GM21515 (cell line): Measurements from ENCODE around the gene C3orf20.

Source experiments
- ATAC-seq: cut with Tn5 transposase; IDR thresholded peaks from one replicate; pipeline ENCODE4 v1.9.1; 2021; ENCODE audit not compliant: unreplicated experiment

The C3orf20 gene

DNA sequence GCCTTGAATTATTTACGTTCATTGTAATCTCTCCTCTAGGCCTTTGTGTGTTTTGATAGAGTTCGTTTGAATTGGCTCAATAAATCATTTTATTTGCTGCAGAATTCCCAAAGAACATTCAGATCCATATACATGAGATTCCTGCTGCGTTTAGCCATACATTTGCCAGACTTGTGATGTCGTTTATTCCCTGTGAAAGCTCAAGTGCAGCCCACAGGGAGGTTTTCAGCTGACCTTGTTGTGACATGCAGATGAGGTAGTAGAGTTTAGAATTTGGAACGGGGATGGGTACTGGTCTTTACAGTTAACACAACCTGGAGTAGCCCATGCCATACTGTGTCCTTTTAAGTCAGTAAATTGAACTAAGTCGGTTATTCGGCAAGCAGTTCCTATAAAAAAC lies at the start of gene C3orf20:
C3orf20 (plus strand) TSS at position 301 of the 400 bp plus-strand sequence. CDS start 7,573 bp downstream, outside the sequence.
- no peak for ATAC-seq

DNA sequence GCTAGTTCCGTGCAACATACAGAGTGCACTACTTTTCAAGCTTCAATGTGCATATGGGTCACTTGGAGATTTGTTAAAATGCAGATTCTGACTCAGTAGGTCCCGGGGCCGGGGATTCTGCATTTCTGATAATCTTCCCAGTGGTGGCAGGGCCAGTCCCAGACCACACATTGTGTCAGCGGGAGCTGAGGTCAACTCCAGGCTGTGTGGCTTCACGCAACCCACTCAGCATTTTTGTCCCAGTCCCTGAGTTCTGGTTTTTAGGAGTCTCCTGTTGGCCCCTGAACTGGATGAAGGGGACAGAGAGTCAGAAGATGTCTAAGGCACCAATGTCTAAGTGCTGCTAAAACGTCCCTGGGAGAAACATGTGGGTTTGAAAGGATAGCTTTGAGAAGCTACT lies 49.5 kb upstream of the C3orf20 start:
- no peak for ATAC-seq

DNA sequence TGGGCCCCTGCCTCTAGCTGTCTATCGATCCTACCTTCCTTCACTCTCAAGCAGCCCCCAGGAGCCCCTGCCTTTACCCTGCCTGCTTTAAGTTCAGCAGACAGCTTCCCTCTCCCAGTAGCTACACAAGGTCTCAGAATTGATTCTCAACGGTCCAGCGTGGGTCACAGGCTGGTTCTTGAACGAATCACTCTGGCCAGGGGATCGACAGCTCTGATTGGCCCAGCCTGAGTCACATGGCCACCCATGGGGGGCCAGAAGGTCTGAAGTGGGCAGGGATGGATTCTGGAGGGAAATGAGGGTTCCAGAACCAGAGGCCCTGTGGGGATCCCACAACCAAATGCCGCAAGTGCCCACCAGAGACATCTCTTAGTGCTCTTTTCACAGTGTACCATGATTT lies 47.1 kb upstream of the C3orf20 start:
- no peak for ATAC-seq

GRCh38 chr3:14628406-14628805 lies 46.5 kb upstream of the C3orf20 start:
- ATAC-seq: no peak

- no peak for ATAC-seq
These were observed 44.4 kb upstream of the C3orf20 start for GRCh38 chr3:14630404-14631100.

DNA sequence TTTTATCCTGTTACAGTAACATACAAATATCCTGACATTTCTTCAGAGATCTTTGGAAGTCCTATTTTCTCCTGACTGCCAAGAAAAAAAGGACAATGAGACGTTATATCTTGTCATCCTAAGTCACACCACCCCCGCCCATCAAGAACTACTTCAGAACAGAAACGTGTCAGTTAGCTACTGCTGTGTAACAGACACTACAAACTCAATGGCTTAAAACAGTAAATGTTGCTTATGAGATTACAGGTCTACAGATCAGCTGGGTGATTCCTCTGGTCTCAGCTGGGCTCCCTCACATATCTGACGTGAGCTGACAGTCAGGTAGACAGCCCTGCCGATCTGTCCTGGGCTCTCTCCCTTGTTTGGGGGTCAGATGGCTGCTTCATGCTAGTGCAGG lies 43.8 kb upstream of the C3orf20 start:
- no peak for ATAC-seq

GRCh38 chr3:14631687-14632441 lies 43.1 kb upstream of the C3orf20 start:
- ATAC-seq: no peak

DNA sequence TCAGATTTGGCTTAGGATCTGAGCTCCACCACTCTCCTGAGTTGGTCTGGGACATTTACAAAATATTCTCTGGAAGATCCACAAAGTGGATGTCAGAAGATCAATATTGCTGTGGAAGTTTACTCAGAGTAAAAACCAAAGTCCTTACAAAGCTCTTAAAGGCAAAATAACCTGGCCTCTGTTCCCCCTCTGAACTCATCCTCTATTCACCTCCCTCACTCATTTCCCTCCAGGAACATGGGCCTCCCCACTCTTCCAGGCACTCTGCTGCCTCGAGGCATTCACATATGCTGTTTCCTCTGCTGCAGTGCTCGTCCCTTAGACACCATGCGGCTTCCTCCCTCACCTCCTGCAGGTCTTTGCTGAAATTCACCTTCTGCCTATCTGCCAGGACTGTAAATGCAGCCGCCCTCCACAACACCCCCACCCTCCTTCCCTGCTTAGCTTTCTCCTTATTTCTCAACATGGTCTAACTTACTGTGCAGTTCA lies 42.5 kb upstream of the C3orf20 start:
- no peak for ATAC-seq

GRCh38 chr3:14633417-14633816 lies 41.5 kb upstream of the C3orf20 start:
- ATAC-seq: no peak

- ATAC-seq: peak; percentile 64
These were observed 41.0 kb upstream of the C3orf20 start for GRCh38 chr3:14633819-14634424.

DNA sequence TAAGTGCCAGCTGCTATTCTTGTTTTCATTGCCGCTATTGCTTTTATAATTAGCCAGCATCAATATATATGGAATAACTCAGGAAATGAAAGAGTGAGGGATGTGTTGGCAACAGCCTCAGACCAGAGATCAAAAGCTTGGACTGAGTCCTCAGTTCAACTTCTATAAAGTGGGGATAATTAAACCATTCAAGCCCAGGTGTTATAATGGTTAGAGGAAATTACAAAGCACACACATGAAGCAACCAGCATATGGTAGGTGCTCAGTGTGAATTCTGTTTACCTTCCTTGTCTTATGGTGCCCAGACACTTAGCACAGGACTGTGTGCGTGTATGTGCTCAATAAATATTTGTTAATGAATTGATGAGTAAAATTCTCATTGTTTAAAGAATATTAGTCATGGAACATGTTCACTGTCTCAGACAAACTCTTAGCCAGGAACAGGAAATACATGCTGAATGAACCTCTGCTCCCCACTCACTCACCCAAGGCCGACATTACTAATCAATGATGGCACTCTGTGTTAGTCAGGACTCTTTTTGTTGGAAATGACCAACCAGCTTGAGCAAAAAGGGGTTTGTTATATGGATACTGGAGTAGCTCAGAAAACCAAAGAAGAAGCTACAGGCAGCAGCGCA lies 40.1 kb upstream of the C3orf20 start:
- no peak for ATAC-seq

- ATAC-seq: no peak
These were observed 38.3 kb upstream of the C3orf20 start for GRCh38 chr3:14636496-14637087.

DNA sequence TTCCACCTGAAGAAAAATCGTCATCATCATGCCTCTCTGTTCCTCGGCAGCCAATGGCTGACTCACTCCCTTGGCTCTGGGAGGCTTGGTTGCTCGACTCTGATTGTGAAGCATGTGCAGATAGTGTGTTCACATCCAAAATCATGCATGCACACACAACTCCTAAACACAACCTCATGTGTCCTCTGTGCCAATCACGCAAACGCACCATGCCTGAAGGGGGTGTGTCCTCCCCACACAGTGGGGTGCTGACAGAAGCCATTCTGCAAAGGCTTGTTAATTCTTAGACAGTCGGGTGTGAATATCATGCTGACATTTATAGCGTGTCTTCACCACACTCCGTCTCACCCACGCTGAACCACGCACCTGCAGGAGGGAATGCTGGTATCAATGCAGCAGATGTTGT lies 34.8 kb upstream of the C3orf20 start:
- no peak for ATAC-seq

DNA sequence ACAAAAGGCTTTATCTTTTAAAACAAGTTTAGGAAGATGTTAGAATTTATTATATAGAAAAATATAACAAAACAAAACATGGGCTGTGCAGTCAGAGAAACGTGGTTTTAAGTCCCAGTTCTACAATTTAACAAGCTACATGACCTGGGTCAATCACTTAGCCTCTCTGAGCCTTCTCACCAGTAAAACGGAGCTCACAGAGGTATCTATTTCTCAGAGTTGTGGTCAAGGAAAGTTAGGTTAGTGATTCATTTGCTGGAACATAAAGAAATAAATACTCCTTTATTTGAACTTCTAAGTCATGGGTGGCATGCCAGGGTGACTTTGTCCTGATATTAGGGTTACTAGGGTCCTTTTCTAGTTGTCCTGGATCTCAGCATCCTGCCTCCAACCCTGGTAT lies 34.2 kb upstream of the C3orf20 start:
- ATAC-seq: no peak

GRCh38 chr3:14641346-14641745 lies 33.6 kb upstream of the C3orf20 start:
- no peak for ATAC-seq

DNA sequence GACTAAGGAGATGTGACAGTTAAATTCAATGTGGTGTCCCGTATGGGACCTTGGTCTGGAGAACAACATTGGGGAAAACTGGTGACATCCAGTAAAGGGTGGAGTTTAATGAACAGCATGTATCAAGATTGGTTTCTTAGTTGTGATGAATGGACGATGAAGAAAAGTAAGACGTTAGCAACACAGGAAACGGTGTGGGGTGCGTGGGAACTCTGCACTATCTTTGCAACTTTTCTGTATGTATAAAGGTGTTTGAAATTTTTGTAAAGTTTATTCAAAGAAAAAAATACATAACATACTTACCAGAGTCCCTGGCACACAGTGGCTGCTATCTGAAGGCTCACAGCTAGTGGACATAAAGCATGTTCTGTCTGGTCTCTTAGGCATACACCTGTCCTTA lies 29.5 kb upstream of the C3orf20 start:
- no peak for ATAC-seq

GRCh38 chr3:14646131-14646573 lies 28.8 kb upstream of the C3orf20 start:
- ATAC-seq: no peak

- ATAC-seq: no peak
These were observed 28.1 kb upstream of the C3orf20 start for GRCh38 chr3:14646589-14647413.

- ATAC-seq: no peak
These were observed 26.7 kb upstream of the C3orf20 start for GRCh38 chr3:14647976-14648955.
